ENCODE data around the gene C15orf61. TPM values are rescaled to one million over a fixed set of nuclear protein-coding genes. Genes with fewer than 3 reads are reported as not detected.

The C15orf61 gene
- total RNA-seq, 1 experiment from 2014 or later: 6.5 TPM

DNA sequence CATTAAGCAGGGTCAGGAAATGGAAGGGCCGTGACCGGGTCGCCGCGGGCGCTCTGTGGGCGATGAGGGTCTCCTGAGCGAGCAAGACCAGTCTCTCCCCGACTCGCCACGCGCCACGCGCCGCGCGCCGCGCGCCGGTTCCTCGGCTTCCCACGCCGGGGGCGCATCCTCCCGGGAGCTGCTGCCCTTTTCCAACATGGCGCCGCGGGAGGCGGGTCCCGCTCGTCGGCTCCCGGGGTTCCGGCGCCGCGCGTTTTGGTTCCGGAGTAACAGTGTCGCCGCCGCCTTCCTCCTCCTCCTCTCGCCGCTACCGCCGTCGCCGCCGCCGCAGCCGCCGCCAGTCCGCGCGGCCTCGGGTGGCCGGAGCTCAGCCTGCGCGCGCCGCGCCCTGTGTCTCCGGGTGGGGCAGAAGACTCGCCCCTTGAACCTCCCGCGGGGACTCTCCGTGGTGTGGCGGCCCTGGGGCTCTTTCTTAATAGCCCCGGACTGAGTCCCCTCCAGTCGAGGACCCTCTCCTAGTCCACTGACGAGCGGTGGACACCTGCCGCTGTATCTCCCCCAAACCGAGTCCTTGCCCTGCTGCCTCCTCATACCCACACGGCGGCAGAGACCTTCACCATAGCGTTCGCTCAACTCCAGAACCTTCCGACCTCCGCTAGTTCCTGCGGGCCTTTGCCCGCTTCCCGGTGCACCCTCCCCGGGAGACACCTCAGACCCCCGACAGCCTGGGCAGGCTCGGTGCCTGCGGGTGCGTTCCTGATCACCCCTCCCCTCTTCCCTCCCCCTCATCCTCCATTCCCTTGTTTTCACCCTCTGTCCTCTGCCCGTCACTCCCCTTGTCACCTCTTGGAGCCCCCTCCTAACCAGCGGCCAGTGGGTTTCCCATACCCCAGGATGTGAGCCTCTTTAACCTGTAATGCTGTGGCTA, 21.8 kb downstream of the C15orf61 start, which contains the start of gene MAP2K5:
Gene MAP2K5 (plus strand): TSS at position 284 of the 928 bp plus-strand sequence. CDS start 633 bp downstream, at position 917.
- no peaks in the 10 kb centered on the region for H3K9me2 ChIP-seq (ENCODE audit: insufficient read depth)
- POLR2A ChIA-PET (ENCODE audit: unreplicated experiment): interaction anchor here (0.6 to 0.7 kb wide), 2 partner anchors 22 to 59 kb away, joined by 4 to 6 read pairs; partner anchors contain the start of gene C15orf61
- no peaks in the 10 kb centered on the region for H3K9me3 ChIP-seq (ENCODE audit: insufficient read depth, low read depth)
- TF ChIP-seq EZH2 (IDR thresholded peaks at IDR 0.05; ENCODE audit: low read depth): no peak
- TF ChIP-seq, protein P1, sequence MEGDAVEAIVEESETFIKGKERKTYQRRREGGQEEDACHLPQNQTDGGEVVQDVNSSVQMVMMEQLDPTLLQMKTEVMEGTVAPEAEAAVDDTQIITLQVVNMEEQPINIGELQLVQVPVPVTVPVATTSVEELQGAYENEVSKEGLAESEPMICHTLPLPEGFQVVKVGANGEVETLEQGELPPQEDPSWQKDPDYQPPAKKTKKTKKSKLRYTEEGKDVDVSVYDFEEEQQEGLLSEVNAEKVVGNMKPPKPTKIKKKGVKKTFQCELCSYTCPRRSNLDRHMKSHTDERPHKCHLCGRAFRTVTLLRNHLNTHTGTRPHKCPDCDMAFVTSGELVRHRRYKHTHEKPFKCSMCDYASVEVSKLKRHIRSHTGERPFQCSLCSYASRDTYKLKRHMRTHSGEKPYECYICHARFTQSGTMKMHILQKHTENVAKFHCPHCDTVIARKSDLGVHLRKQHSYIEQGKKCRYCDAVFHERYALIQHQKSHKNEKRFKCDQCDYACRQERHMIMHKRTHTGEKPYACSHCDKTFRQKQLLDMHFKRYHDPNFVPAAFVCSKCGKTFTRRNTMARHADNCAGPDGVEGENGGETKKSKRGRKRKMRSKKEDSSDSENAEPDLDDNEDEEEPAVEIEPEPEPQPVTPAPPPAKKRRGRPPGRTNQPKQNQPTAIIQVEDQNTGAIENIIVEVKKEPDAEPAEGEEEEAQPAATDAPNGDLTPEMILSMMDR (conservative IDR thresholded peaks at IDR 0.05): no peak
- no peaks in the 10 kb centered on the region for H3K27me3 ChIP-seq (ENCODE audit: insufficient read depth, low read depth)
- intact Hi-C loops (cut with micrococcal nuclease; ENCODE audit: unreplicated experiment): loop anchor here (5.0 kb wide), 1 partner anchor 295 kb away; no protein-coding TSS in a partner anchor
- no peaks in the 10 kb centered on the region for H3K79me2 ChIP-seq (ENCODE audit: low read depth)
- H3K4me3 ChIP-seq: peak within 1 kb of the TSS; percentile 82
- H3K27ac ChIP-seq: peak within 1 kb of the TSS; percentile 54
- peaks cover 7% of the 10 kb centered on the region for H3K4me1 ChIP-seq (replicated peaks; ENCODE audit: insufficient read depth)
- BruUV-seq (replicated peaks): no TSS peak
- CTCF ChIA-PET: interaction anchor here (0.5 kb wide), 1 partner anchor 24 kb away, joined by 7 read pairs; no protein-coding TSS in a partner anchor
- no peaks in the 10 kb centered on the region for H3K36me3 ChIP-seq (ENCODE audit: low read depth)
- peak within 1 kb of the TSS; percentile 96 for H3K4me2 ChIP-seq
- H2AFZ ChIP-seq: peak within 1 kb of the TSS; percentile 96
- peaks cover 8% of the 10 kb centered on the region; the same call in 1 of the 2 replicates for H3F3A ChIP-seq (ENCODE audit: insufficient read depth, low read depth)
- no peaks in the 10 kb centered on the region for H4K20me1 ChIP-seq (ENCODE audit: insufficient read depth)
- DNase-seq: peak; percentile 48 to 80

DNA sequence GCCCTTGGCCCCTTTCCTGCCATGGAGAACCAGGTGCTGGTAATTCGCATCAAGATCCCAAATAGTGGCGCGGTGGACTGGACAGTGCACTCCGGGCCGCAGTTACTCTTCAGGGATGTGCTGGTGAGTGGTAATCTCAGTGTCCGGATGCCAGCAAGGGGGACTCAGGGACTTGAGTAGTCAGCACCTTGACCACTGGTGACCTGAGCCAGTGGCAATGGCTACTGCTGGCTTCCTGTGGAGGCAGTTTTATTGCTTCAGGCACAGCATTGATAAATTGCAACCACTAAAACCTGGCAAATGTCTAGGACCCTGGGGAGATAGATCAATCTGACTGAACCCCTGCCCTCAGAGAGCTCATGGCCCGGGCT, 22.4 kb downstream of the C15orf61 start:
- DNase-seq: peak in 1 of 2 experiments; percentile 3
- Histone ChIP-seq H3K9me2 (ENCODE audit: insufficient read depth) (no peaks in the 10 kb centered on the region), H4K20me1 (ENCODE audit: insufficient read depth) (no peaks in the 10 kb centered on the region), H2AFZ (peak overlapping the region; percentile 96), H3K36me3 (ENCODE audit: low read depth) (no peaks in the 10 kb centered on the region), H3K9me3 (ENCODE audit: insufficient read depth, low read depth) (no peaks in the 10 kb centered on the region), H3K4me3 (peak overlapping the region; percentile 82), H3F3A (ENCODE audit: insufficient read depth, low read depth) (peaks cover 8% of the 10 kb centered on the region; the same call in 1 of the 2 replicates), H3K4me2 (peak overlapping the region; percentile 96), H3K27me3 (ENCODE audit: insufficient read depth, low read depth) (no peaks in the 10 kb centered on the region), H3K79me2 (ENCODE audit: low read depth) (no peaks in the 10 kb centered on the region), H3K4me1 (replicated peaks; ENCODE audit: insufficient read depth) (peaks cover 7% of the 10 kb centered on the region), H3K27ac (no peak overlapping the region)
- TSS peak; percentile 47 for BruUV-seq (replicated peaks)
- ChIA-PET POLR2A (ENCODE audit: unreplicated experiment) (no interaction called here), CTCF (no interaction called here)
- TF ChIP-seq, protein P1 (conservative IDR thresholded peaks at IDR 0.05): no peak
- TF ChIP-seq EZH2 (IDR thresholded peaks at IDR 0.05; ENCODE audit: low read depth): no peak
- intact Hi-C loops (cut with micrococcal nuclease; ENCODE audit: unreplicated experiment): loop anchor here (5.0 kb wide), 1 partner anchor 294 kb away; no protein-coding TSS in a partner anchor

DNA sequence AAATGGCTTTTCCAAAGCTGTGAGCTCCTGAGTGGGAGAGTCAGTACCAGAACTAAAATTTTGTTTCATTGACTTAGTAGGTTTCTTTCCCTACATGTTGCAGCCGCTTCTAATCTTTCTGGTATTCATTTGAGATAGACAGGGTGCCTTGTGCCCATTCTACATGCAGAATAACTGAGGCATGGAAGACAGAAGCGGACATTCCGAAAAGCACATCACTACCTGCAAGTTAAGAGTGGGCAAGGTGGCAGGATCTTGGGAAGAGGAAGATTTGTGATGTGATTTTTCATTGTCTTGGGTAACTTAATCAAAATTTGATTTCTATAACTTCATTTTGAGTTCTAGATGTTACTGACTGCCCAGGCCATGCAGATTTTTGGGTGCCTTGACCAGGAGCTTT, 23.5 kb downstream of the C15orf61 start:
- Histone ChIP-seq H3F3A (ENCODE audit: insufficient read depth, low read depth) (peaks cover 8% of the 10 kb centered on the region; the same call in 1 of the 2 replicates), H4K20me1 (ENCODE audit: insufficient read depth) (no peaks in the 10 kb centered on the region), H3K4me3 (no peak overlapping the region), H3K4me1 (replicated peaks; ENCODE audit: insufficient read depth) (peaks cover 7% of the 10 kb centered on the region), H3K27me3 (ENCODE audit: insufficient read depth, low read depth) (no peaks in the 10 kb centered on the region), H3K4me2 (no peak overlapping the region), H3K36me3 (ENCODE audit: low read depth) (no peaks in the 10 kb centered on the region), H2AFZ (no peak overlapping the region), H3K9me2 (ENCODE audit: insufficient read depth) (no peaks in the 10 kb centered on the region), H3K9me3 (ENCODE audit: insufficient read depth, low read depth) (no peaks in the 10 kb centered on the region), H3K79me2 (ENCODE audit: low read depth) (no peaks in the 10 kb centered on the region), H3K27ac (no peak overlapping the region)
- BruUV-seq (replicated peaks): no TSS peak
- ChIA-PET POLR2A (ENCODE audit: unreplicated experiment) (no interaction called here), CTCF (interaction anchor here (0.6 kb wide), 1 partner anchor 163 kb away, joined by 3 read pairs; no protein-coding TSS in a partner anchor)
- intact Hi-C loops (cut with micrococcal nuclease; ENCODE audit: unreplicated experiment): loop anchor here (5.0 kb wide), 1 partner anchor 293 kb away; no protein-coding TSS in a partner anchor
- TF ChIP-seq, protein P1 (conservative IDR thresholded peaks at IDR 0.05): no peak
- TF ChIP-seq EZH2 (IDR thresholded peaks at IDR 0.05; ENCODE audit: low read depth): no peak
- DNase-seq: no peak
